ENCODE results near the gene CHCHD3.

CHCHD3 gene

DNA sequence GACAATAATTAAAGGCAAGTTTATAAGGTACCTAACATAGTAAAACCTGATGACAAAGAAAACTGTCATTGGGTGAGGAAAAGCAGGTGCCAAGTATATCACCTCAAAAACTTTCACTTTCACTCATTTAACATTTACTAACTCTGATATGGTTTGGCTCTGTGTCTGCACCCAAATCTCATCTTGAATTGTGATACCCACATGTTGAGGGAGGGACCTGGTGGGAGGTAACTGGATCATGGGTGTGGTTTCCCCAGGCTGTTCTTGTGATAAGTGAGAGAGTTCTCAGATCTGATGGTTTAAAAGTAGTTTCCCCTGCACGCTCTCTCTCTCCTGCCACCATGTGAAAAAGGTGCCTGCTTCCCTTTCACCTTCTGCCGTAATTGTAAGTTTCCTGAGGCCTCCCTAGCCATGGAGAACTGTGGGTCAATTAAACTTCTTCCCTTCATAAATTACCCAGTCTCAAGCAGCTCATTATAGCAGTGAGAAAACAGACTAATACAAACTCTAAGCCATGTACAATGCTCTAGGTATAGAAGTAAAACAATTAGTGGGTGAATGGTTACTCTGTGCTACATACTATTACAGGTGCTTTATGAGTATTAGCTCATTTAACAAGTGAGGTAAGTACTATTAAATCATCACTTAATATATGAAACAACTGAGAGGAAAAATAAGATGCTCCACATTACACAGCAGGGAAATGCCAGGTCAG lies 199.0 kb downstream of the CHCHD3 start:
- DNase-seq (ENCODE audit: low spot score) = no peak
- no peak overlapping the region for H3K4me3 ChIP-seq
- TF ChIP-seq, protein P1, sequence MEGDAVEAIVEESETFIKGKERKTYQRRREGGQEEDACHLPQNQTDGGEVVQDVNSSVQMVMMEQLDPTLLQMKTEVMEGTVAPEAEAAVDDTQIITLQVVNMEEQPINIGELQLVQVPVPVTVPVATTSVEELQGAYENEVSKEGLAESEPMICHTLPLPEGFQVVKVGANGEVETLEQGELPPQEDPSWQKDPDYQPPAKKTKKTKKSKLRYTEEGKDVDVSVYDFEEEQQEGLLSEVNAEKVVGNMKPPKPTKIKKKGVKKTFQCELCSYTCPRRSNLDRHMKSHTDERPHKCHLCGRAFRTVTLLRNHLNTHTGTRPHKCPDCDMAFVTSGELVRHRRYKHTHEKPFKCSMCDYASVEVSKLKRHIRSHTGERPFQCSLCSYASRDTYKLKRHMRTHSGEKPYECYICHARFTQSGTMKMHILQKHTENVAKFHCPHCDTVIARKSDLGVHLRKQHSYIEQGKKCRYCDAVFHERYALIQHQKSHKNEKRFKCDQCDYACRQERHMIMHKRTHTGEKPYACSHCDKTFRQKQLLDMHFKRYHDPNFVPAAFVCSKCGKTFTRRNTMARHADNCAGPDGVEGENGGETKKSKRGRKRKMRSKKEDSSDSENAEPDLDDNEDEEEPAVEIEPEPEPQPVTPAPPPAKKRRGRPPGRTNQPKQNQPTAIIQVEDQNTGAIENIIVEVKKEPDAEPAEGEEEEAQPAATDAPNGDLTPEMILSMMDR (IDR thresholded peaks at IDR 0.05) = no peak
- no peak overlapping the region for H3K27ac ChIP-seq

DNA sequence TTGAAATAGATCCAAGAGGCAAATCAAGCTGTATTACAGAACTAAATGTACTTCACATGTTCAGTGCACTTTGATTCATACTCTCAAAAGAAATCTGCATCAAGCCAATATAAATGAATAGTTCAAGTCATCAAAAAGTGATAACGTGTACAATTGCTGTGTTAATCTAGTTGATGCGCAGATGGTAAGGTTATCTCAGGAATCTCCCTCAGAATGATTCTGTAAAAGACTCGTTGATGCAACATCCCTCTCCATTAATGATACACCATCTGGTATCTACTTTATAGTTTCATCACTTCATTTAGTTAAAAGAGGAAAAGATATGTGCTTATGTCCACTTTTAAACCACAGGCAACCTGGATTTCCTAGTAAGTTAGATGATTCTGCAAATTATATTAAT lies 200.6 kb downstream of the CHCHD3 start:
- no peak for DNase-seq (ENCODE audit: low spot score)
- TF ChIP-seq, protein P1 (IDR thresholded peaks at IDR 0.05) = no peak
- no peak overlapping the region for H3K4me3 ChIP-seq
- no peak overlapping the region for H3K27ac ChIP-seq

DNA sequence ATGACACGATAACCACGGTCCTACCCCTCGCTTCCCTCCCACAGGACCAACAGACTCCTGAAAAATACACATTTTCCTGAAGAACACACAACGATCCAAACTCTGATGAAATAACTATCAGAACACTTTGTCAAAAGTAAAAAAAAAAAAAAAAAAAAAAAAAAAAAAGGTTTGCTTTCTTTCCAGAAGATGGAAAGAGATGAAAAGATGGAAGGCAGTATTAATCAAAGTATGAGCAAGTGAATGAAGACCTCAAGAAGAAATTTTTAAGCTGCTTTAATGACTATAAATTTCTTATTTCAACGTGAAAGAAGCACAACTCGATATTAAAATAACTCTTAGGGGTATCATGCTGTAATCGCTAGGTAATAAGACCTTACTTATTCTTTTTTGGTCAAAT lies 202.3 kb downstream of the CHCHD3 start:
- no peak for DNase-seq (ENCODE audit: low spot score)
- H3K4me3 ChIP-seq = no peak overlapping the region
- TF ChIP-seq, protein P1 (IDR thresholded peaks at IDR 0.05) = no peak
- H3K27ac ChIP-seq = no peak overlapping the region

DNA sequence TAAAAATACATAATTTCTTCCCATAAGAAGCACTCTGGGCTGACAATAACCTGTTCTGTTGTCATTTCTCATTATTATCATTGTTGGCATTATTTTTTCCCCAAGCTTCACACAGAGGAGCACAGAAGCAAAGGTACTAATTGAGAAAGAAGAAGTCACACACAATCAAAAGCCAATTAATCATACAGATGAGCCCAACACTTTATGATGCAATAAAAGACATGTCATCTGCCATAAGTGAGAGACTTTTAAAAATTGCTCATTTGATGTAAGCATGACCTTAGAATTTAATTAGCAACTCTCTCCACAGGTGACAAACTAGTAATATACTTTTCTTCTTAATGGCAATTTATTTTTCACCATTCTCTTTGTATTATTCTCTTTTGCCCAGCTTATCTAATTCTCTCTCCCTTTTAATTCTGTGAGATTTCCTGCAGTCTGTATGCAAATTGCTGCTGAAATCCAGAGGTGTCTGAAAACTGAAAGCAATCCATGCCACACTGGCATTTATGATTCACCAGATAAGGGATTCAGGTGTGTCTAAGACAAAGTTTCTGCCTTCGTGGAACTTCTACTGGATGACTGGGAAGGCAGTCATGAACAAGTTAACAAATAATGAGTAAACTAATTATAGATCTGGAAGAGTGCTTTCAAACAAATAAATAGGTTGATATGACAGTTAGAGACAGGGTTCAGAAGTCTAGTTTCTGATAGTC lies 203.5 kb downstream of the CHCHD3 start:
- TF ChIP-seq, protein P1 (IDR thresholded peaks at IDR 0.05) = no peak
- H3K27ac ChIP-seq = no peak overlapping the region
- no peak for DNase-seq (ENCODE audit: low spot score)
- H3K4me3 ChIP-seq = no peak overlapping the region

DNA sequence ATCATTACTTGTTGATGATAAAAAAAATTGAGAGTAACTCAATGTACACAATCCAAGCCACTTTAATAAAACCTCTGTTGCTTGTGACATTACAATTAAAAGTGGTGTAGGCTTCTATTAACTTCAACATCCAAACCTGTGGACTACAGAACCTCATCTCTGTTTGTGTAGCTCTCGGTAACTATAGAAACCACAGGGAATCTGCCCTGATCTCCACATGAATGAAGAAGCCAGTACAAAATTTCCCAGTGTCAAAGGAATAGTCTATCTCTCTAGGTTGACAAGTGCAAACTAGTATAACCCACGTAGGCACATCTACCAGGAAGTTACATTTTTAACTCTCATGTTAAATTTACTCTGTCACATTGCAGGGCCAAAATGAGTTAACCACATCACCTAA lies 204.3 kb downstream of the CHCHD3 start:
- DNase-seq (ENCODE audit: low spot score) = no peak
- TF ChIP-seq, protein P1 (IDR thresholded peaks at IDR 0.05) = no peak
- no peak overlapping the region for H3K4me3 ChIP-seq
- H3K27ac ChIP-seq = no peak overlapping the region

DNA sequence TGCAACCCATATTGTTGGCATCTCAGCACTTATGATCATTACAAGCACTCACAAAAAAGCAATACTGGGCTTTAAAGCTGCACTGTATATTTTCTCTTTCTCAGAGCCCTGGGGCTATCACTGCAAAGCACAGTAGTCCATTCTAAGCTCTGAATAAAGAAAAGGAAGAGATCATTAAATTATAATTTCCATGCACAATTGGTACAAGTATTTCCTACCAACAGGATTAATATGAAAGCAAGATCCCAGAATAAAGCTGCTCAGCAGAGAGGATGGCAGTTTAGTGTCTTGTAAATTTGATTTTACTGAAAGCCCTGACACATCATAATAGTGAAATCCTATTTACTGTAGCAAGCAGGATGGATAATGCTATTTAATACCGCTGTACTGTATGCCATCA lies 205.3 kb downstream of the CHCHD3 start:
- Histone ChIP-seq H3K27ac (no peak overlapping the region), H3K4me3 (no peak overlapping the region)
- no peak for DNase-seq (ENCODE audit: low spot score)
- TF ChIP-seq, protein P1 (IDR thresholded peaks at IDR 0.05) = no peak

DNA sequence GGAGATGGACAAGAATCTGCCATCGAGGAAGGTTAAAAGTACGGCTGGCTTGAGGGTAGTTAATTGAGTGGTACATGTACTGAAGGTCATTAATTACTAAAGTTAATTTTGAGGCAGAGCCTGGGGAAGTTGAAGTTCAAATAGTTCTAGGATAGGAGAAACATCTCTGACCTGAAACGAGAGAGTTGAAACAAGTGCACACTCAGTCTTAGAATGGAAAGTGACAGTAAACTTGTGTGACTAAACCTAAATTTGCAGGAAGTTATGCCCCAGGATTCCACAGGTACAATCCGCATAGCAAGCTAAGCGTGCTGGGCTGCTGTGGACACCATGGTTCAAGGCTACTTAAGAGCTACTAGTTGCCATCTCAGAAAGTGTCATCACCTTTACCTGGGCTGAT lies 209.9 kb downstream of the CHCHD3 start:
- TF ChIP-seq, protein P1 (IDR thresholded peaks at IDR 0.05) = no peak
- no peak overlapping the region for H3K4me3 ChIP-seq
- no peak for DNase-seq (ENCODE audit: low spot score)
- H3K27ac ChIP-seq = no peak overlapping the region
